Measurements from ENCODE around the gene SRRT. TPM values are rescaled to one million over a fixed set of nuclear protein-coding genes. Genes with fewer than 3 reads are reported as not detected.

The SRRT gene
- total and polyA plus RNA-seq, 2 donors (not counting 1 experiment from before 2014, with no cell fraction given): 32.0 to 33.7 TPM

- peaks cover 30% of the 10 kb centered on the region for H3K27me3 ChIP-seq (ENCODE audit: control insufficient read depth, insufficient read depth, low read length)
- H3K4me3 ChIP-seq (replicated peaks in 1 of 4; ENCODE audit: control extremely low read depth in 1 of 4, insufficient read depth in 1 of 4, low read depth in 3 of 4, low read length in 4 of 4): peak overlapping the region in 1 of 4 experiments; percentile 17
- H3K4me2 ChIP-seq (ENCODE audit: extremely low read depth, insufficient read depth, low read length): peak overlapping the region; percentile 25
- no peaks in the 10 kb centered on the region for H3K4me1 ChIP-seq (ENCODE audit: control insufficient read depth, extremely low read depth, insufficient read depth, low read length)
- H3K79me2 ChIP-seq (ENCODE audit: control insufficient read depth, insufficient read depth, low read length): no peaks in the 10 kb centered on the region
- TF ChIP-seq CTCF (conservative IDR thresholded peaks at IDR 0.05 in 1 of 2, IDR thresholded peaks at IDR 0.05 in 1 of 2; ENCODE audit: low read depth in 1 of 2, low read length in 2 of 2): peak; percentile 59 to 63
- TF ChIP-seq EZH2 (IDR thresholded peaks at IDR 0.05; ENCODE audit: low read length, missing control alignments): no peak
- H3K27ac ChIP-seq (ENCODE audit: insufficient read depth, low read length): no peak overlapping the region
- no peaks in the 10 kb centered on the region for H3K9me3 ChIP-seq (ENCODE audit: control insufficient read depth, insufficient read depth, low read depth, low read length)
- no peak overlapping the region for H2AFZ ChIP-seq (ENCODE audit: low read length)
- no peaks in the 10 kb centered on the region for H4K20me1 ChIP-seq (ENCODE audit: control insufficient read depth, extremely low read depth, insufficient read depth, low read length)
- H3K9ac ChIP-seq (ENCODE audit: insufficient read depth, low read length): no peak overlapping the region
- H3K36me3 ChIP-seq (ENCODE audit: control insufficient read depth, insufficient read depth, low read length): no peaks in the 10 kb centered on the region
- DNase-seq (ENCODE audit: low read depth in 2 of 2): no peak
Observed at GRCh38 chr7:100896732-100897608, 22.1 kb downstream of the SRRT start.

GRCh38 chr7:100897772-100898454 lies 23.0 kb downstream of the SRRT start:
- no peaks in the 10 kb centered on the region for H3K4me1 ChIP-seq (ENCODE audit: control insufficient read depth, extremely low read depth, insufficient read depth, low read length)
- no peak overlapping the region for H3K27ac ChIP-seq (ENCODE audit: insufficient read depth, low read length)
- H3K4me3 ChIP-seq (replicated peaks in 1 of 4; ENCODE audit: control extremely low read depth in 1 of 4, insufficient read depth in 1 of 4, low read depth in 3 of 4, low read length in 4 of 4): no peak overlapping the region
- no peaks in the 10 kb centered on the region for H3K36me3 ChIP-seq (ENCODE audit: control insufficient read depth, insufficient read depth, low read length)
- H2AFZ ChIP-seq (ENCODE audit: low read length): no peak overlapping the region
- TF ChIP-seq CTCF (conservative IDR thresholded peaks at IDR 0.05 in 1 of 2, IDR thresholded peaks at IDR 0.05 in 1 of 2; ENCODE audit: low read depth in 1 of 2, low read length in 2 of 2): no peak
- no peak for TF ChIP-seq EZH2 (IDR thresholded peaks at IDR 0.05; ENCODE audit: low read length, missing control alignments)
- no peak overlapping the region for H3K4me2 ChIP-seq (ENCODE audit: extremely low read depth, insufficient read depth, low read length)
- DNase-seq (ENCODE audit: low read depth in 2 of 2): no peak
- H3K9ac ChIP-seq (ENCODE audit: insufficient read depth, low read length): no peak overlapping the region
- no peaks in the 10 kb centered on the region for H3K79me2 ChIP-seq (ENCODE audit: control insufficient read depth, insufficient read depth, low read length)
- H4K20me1 ChIP-seq (ENCODE audit: control insufficient read depth, extremely low read depth, insufficient read depth, low read length): no peaks in the 10 kb centered on the region
- peaks cover 30% of the 10 kb centered on the region for H3K27me3 ChIP-seq (ENCODE audit: control insufficient read depth, insufficient read depth, low read length)
- no peaks in the 10 kb centered on the region for H3K9me3 ChIP-seq (ENCODE audit: control insufficient read depth, insufficient read depth, low read depth, low read length)

GRCh38 chr7:100899432-100899831 lies 24.5 kb downstream of the SRRT start:
- H2AFZ ChIP-seq (ENCODE audit: low read length): no peak overlapping the region
- no peak overlapping the region for H3K27ac ChIP-seq (ENCODE audit: insufficient read depth, low read length)
- no peaks in the 10 kb centered on the region for H3K36me3 ChIP-seq (ENCODE audit: control insufficient read depth, insufficient read depth, low read length)
- peaks cover 30% of the 10 kb centered on the region for H3K27me3 ChIP-seq (ENCODE audit: control insufficient read depth, insufficient read depth, low read length)
- TF ChIP-seq CTCF (conservative IDR thresholded peaks at IDR 0.05 in 1 of 2, IDR thresholded peaks at IDR 0.05 in 1 of 2; ENCODE audit: low read depth in 1 of 2, low read length in 2 of 2) (no peak), EZH2 (IDR thresholded peaks at IDR 0.05; ENCODE audit: low read length, missing control alignments) (no peak)
- H3K4me1 ChIP-seq (ENCODE audit: control insufficient read depth, extremely low read depth, insufficient read depth, low read length): no peaks in the 10 kb centered on the region
- H4K20me1 ChIP-seq (ENCODE audit: control insufficient read depth, extremely low read depth, insufficient read depth, low read length): no peaks in the 10 kb centered on the region
- H3K4me2 ChIP-seq (ENCODE audit: extremely low read depth, insufficient read depth, low read length): no peak overlapping the region
- no peak overlapping the region for H3K4me3 ChIP-seq (replicated peaks in 1 of 4; ENCODE audit: control extremely low read depth in 1 of 4, insufficient read depth in 1 of 4, low read depth in 3 of 4, low read length in 4 of 4)
- H3K79me2 ChIP-seq (ENCODE audit: control insufficient read depth, insufficient read depth, low read length): no peaks in the 10 kb centered on the region
- no peaks in the 10 kb centered on the region for H3K9me3 ChIP-seq (ENCODE audit: control insufficient read depth, insufficient read depth, low read depth, low read length)
- no peak overlapping the region for H3K9ac ChIP-seq (ENCODE audit: insufficient read depth, low read length)
- DNase-seq (ENCODE audit: low read depth in 2 of 2): no peak

Data from fibroblast of lung (primary cell).